Fibroblast of lung (primary cell): Measurements from ENCODE around the gene FGF18.

Experiments used
- CTCF ChIP-seq, 2 donors: IDR thresholded peaks in 1 of 2; conservative IDR thresholded peaks in 1 of 2; 1 replicate in 1 of 2; 2 replicates in 1 of 2; pipeline ENCODE4 v1.5.1; 2011 to 2012; ENCODE audit warnings: low read length in 2 of 2, control low read depth in 1 of 2, inconsistent platforms in 1 of 2, low read depth in 1 of 2, mild to moderate bottlenecking in 1 of 2
- EZH2 ChIP-seq: IDR thresholded peaks from 2 replicates; pipeline ENCODE4 v1.5.1; 2012; ENCODE audit warnings: low read length, control low read depth, mild to moderate bottlenecking; ENCODE audit errors: missing control alignments

GRCh38 chr5:171407234-171407633, 12.2 kb upstream of the FGF18 start:
- TF ChIP-seq CTCF (conservative IDR thresholded peaks at IDR 0.05 in 1 of 2, IDR thresholded peaks at IDR 0.05 in 1 of 2; ENCODE audit: low read depth in 1 of 2, low read length in 2 of 2): no peak
- no peak for TF ChIP-seq EZH2
